ENCODE data around the gene SURF4. TPM values are rescaled to one million over a fixed set of nuclear protein-coding genes. Genes with fewer than 3 reads are reported as not detected.

Gene SURF4
- total RNA-seq, 2 experiments from 2014 or later, result 197 to 198 TPM

DNA sequence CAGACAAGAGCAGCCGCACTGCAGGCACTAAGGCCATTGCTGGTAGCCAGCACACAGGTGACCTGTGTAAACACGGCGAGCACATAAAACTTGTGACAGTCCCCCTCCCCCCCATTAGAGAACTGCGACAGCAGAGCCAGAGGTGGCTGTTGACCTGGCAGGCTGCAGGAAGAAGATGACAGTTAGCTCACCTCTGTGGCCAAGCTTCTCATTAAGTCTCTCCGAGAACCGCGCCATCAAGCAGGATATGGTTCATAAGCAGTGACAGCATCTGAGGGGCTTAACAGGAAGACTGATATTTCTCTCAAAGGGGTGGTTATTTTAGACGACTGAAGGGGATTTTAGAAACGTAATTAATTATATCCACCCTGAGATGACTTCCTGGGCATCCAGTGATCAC is 5.2 kb downstream of the SURF4 start:
- peaks cover 56% of the 10 kb centered on the region for H3K36me3 Mint-ChIP-seq

DNA sequence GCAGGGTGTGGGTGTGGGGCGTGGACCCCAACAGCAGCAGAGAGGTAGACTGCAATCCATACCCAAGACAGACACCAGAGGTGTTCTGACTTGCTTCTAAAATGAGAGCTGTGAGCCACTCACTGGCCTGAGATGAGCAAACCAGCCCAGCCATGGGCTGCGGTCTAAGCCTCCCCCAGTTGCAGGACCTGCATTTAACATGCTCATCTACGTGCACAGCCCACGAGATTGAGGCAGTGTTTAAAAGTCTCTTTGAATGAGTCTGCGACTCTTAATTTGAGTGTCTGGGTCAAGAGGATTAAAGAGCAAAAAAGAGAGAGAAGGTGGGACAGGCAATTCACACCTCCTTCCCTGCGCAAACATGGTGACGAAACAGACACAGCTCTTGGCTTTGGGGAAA is 5.9 kb downstream of the SURF4 start:
- Mint-ChIP-seq H3K27me3 (no peaks in the 10 kb centered on the region), H3K4me3 (peak overlapping the region; percentile 77), H3K4me1 (peaks cover 60% of the 10 kb centered on the region), H3K36me3 (peaks cover 55% of the 10 kb centered on the region), H3K27ac (peak overlapping the region; percentile 95), H3K9me3 (no peaks in the 10 kb centered on the region)
- DNase-seq, result no peak

More for the DNA sequence above, 5.2 kb downstream of the SURF4 start:
- Mint-ChIP-seq H3K27ac (peak overlapping the region; percentile 95), H3K4me1 (peaks cover 60% of the 10 kb centered on the region), H3K4me3 (peak overlapping the region; percentile 77), H3K9me3 (no peaks in the 10 kb centered on the region), H3K27me3 (no peaks in the 10 kb centered on the region)
- DNase-seq, result peak; percentile 49

DNA sequence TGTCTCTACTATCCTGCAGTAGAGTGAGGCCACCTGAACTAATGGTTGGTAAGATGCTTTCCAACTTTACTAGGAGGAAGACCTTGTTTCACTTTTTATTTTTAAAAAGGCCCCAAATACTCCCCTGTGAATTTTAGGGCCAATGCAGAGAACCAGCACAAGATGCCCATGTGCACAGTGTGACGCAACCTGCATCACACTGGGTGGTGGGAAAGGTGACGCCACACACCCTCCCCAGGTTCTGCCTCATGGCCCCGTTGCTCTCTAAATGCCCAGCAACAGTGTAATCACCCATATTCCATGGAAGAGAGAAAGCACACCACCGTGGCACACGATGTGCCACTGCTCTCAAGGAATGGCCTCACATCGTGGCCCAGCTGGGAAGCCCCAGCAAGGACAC is 6.4 kb downstream of the SURF4 start:
- peaks cover 58% of the 10 kb centered on the region for H3K4me1 Mint-ChIP-seq
- H3K36me3 Mint-ChIP-seq, result peaks cover 52% of the 10 kb centered on the region
- no peaks in the 10 kb centered on the region for H3K27me3 Mint-ChIP-seq
- DNase-seq, result no peak
- H3K27ac Mint-ChIP-seq, result peak overlapping the region; percentile 95
- no peaks in the 10 kb centered on the region for H3K9me3 Mint-ChIP-seq
- peak overlapping the region; percentile 32 for H3K4me3 Mint-ChIP-seq

DNA sequence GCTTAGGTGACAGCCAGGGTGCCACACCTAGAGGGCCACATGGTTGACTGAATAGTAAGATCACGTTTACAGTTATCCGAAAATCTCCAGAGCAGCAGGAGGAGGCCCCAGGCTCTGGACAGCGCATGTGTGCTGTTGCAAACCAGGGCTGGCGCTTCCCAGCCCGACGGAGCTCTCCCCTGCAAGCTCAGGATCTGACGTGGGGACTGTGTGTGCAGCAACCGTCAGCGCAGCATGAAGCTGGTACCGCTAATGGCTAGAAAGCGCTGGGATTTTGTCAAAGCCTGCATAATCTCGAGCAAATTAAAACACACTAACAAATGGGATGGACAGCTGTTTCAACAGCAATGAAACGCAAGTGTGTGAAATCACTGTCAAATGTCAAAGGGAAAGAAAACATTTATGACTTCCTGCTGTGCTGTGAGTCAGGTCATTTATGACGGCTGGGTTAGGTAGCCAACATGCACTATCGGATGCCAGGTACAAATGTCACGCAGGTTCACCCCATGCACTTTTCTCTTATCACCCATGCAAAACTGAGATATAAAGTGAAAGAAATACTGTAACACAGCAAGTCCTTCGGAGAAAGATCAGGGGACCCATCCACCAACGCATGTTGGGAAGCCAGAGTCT is 7.5 kb downstream of the SURF4 start:
- DNase-seq, result no peak
- peaks cover 54% of the 10 kb centered on the region for H3K4me1 Mint-ChIP-seq
- no peaks in the 10 kb centered on the region for H3K9me3 Mint-ChIP-seq
- H3K27ac Mint-ChIP-seq, result peak overlapping the region; percentile 95
- H3K4me3 Mint-ChIP-seq, result peak overlapping the region; percentile 60
- H3K27me3 Mint-ChIP-seq, result no peaks in the 10 kb centered on the region
- peaks cover 49% of the 10 kb centered on the region for H3K36me3 Mint-ChIP-seq

DNA sequence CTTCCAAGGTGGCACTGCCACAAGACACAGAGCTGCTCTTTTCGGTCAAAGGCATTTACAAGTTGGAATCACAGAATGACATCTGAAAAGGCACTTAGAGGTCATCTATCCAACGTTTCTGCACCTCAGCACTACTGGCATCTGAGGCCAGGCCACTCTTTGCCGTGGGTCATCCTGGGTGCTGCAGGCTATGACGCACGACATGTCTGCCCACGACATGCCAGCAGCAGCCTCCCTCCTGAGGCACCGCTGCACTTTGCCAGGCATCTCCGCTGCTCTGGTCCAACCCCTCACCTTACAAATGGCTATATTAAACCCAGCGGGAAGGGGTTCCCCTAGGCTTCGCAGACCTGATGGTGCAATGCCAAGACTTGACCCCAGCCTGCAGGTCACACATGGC is 8.1 kb downstream of the SURF4 start:
- Mint-ChIP-seq H3K36me3 (peaks cover 45% of the 10 kb centered on the region), H3K4me3 (no peak overlapping the region), H3K9me3 (no peaks in the 10 kb centered on the region), H3K27me3 (no peaks in the 10 kb centered on the region), H3K27ac (no peak overlapping the region), H3K4me1 (peaks cover 49% of the 10 kb centered on the region)
- no peak for DNase-seq

DNA sequence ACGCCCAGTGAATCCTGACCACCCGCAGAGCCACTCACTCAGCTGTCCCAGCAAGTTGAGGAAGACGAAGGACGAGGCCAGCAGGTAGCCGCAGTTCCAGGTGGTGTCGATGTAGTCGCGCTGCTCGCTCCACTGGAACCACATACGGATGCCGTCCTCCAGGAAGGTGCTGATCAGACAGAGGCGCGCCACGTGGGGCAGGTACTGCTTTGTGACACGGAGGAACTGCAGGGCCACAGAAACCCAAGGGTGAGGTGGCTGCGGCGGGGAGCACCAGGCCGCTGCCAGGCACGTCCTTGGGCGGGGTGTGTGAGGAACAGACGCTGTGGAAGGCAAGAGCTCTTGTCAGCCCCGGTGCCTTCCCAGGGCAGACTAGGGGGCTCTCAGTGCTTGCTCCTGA is 8.6 kb downstream of the SURF4 start:
- H3K4me3 Mint-ChIP-seq, result no peak overlapping the region
- no peak overlapping the region for H3K27ac Mint-ChIP-seq
- DNase-seq, result no peak
- peaks cover 40% of the 10 kb centered on the region for H3K36me3 Mint-ChIP-seq
- no peaks in the 10 kb centered on the region for H3K27me3 Mint-ChIP-seq
- no peaks in the 10 kb centered on the region for H3K9me3 Mint-ChIP-seq
- peaks cover 43% of the 10 kb centered on the region for H3K4me1 Mint-ChIP-seq

DNA sequence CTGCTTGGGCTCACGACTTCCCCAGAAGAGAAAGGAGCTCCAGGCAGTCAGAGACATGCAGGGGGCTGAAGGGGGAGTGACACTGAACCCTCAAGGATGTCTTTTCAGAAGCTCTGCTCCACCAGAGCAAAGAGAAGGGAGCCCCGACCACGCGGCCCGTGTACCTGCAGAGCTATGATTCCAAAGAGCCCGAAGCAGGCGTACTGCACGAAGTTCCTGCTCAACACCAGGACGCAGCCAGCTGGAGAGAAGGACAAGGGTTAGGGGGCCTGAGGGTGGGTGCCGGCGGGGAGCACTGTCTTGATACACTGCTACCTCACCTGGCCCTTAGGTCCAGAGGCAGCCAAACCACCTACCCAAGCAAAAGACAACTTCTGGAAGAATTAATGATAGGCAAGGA is 9.4 kb downstream of the SURF4 start:
- no peak for DNase-seq
- Mint-ChIP-seq H3K4me1 (peaks cover 41% of the 10 kb centered on the region), H3K36me3 (peaks cover 36% of the 10 kb centered on the region), H3K9me3 (no peaks in the 10 kb centered on the region), H3K27me3 (no peaks in the 10 kb centered on the region), H3K27ac (no peak overlapping the region), H3K4me3 (no peak overlapping the region)

DNA sequence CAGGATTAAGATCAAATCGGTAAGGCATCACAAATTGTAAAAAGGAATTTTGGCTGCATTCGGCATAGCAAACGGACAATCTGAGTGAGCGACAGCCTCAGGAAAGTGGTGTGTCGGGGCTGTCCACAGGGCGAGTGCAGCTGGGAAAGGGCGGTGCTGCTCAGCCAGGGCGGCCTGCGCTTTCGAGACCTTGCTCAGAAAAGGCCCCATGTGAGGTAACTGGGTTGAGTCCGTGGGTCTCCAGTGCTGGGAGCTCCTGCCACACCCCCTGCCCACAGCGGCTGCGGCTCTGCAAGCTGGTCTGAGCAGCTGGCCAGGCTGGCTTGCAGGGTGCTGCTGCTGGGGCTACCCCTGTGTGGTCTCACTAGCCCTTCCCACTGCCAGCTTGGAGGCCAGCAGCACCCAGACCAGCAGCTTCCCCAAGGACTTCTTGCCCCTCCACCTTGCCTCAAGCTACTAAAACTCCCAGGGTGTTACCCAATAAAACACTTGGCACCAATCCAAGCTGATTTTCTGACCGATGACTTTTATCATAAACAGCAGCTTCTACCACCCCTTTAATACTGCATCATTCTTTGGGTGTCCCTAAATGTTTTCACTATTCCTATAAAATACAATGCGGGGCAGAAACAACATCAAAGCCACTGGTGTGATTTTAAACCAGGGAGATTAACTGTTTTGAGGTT is 13.4 kb downstream of the SURF4 start:
- DNase-seq, result no peak
- no peaks in the 10 kb centered on the region for H3K9me3 Mint-ChIP-seq
- peaks cover 37% of the 10 kb centered on the region for H3K4me1 Mint-ChIP-seq
- H3K27me3 Mint-ChIP-seq, result no peaks in the 10 kb centered on the region
- H3K4me3 Mint-ChIP-seq, result no peak overlapping the region
- peaks cover 9% of the 10 kb centered on the region for H3K36me3 Mint-ChIP-seq
- no peak overlapping the region for H3K27ac Mint-ChIP-seq

DNA sequence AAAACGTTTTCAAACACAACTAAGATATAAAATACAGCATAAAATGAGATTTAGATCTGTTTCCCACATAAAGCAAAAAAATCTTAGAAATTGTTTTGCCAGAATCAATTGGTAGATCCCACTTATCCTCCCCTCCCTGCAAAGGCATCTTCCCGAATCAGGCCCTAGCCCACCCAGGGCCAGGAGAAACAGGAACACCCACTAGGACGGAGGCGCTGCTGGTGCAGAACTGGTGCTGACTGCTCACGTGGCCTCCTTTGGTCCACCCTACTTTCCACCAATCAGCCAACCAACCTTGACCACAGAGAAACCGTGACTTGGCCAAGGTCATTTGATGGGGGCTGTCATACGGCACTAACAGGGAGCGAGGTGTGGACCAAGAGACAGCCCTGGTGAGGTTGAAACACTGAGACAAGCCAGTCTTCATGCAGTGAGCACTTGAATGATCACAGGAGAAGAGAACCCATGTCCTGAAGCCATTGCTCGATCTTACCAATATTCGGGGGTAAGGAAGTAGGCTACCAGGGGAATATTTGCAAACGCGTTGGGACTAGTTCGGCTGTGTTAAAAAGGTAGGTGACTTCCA is 14.3 kb downstream of the SURF4 start:
- Mint-ChIP-seq H3K27ac (peak overlapping the region; percentile 82), H3K4me1 (peaks cover 38% of the 10 kb centered on the region)

DNA sequence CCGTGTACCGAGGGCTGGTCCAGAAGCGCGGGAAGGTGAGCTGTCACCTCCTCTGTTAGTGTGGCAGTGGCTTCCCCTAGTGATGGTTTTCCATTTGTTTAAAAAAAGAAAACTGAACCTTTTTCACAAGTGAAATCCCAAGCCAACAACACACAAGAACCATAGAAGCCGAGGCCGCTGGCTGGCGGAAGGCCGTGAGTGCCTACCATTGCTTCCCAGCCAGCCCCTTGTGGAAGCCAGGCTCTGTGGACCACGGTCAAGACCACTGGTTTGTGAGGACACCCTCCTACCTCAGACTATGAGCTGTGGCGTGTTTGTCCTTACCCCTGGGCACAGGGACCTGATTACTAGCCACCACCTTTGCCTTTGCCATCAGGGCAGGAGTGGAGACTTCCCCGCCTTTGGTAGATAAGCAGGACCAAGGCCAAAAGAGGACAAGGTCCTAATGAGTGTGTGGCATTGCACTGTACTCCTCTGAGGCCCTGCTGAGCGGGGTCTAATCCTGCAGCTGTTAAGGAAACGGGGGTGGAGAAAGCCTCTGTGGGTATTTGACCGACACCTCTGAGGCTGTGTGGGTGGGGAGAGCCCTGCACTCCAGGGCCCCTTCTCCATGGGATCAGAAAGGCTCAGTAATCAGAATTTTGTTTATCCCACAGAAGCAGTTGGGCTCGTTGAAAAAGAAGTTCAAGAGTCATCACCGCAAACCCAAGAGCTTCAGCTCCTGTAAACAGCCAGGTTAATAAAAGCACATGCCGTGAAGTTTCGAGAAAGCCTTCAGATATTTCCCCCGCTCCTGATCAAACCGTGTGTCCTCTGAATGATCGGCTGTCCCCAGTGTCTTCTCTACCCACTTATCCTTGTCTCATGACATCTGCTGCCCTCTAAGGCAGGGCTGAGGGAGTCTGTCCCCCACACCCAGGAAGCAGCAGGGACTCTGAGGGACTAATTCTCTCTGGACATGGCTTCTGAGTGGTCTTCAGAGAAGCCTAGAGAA is 15.2 kb downstream of the SURF4 start:
- Mint-ChIP-seq H3K4me1 (peaks cover 38% of the 10 kb centered on the region), H3K9me3 (no peaks in the 10 kb centered on the region), H3K27me3 (no peaks in the 10 kb centered on the region), H3K4me3 (peak overlapping the region; percentile 41), H3K27ac (peak overlapping the region; percentile 82), H3K36me3 (peaks cover 9% of the 10 kb centered on the region)
- no peak for DNase-seq

More for the DNA sequence above, 14.3 kb downstream of the SURF4 start:
- Mint-ChIP-seq H3K27me3 (no peaks in the 10 kb centered on the region), H3K36me3 (peaks cover 9% of the 10 kb centered on the region), H3K4me3 (no peak overlapping the region), H3K9me3 (no peaks in the 10 kb centered on the region)
- DNase-seq, result no peak

DNA sequence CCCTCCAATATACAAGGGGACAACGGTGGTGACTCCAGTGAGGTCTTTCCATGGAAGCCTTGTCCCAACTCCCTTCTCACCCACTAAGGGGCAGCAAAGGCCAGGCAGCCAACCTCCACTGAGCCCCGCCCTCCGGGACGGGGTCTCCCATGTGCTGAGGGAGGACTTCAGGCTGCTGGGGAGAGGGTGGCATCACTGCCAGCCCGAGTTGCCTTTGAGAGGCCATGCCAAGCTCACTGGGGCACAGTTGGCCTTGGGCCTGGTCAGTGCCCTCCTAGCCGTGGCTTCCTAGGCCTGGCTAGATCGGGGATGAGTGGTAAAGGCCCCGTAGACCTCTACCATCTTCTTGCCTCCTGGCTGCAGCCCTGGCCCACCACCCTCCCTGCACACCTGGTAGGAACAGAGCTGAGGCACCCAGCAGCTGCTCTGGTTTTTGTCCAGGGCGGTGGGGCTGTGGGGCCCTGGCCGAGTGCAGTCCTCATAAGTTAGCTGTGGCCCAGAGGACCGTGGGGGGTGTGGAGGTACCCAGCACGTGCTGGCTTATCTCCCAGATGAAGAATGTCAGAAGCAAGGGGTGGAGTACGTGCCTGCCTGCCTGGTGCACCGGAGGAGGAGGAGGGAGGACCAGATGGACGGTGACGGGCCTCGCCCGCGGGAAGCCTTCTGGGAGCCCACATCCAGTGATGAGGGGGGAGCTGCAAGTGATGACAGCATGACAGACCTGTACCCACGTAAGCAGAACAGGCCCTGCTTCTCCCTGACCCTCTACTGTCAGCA is 16.3 kb downstream of the SURF4 start:
- Mint-ChIP-seq H3K4me1 (peaks cover 46% of the 10 kb centered on the region), H3K9me3 (no peaks in the 10 kb centered on the region), H3K27ac (peak overlapping the region; percentile 83), H3K4me3 (no peak overlapping the region), H3K27me3 (no peaks in the 10 kb centered on the region), H3K36me3 (peaks cover 7% of the 10 kb centered on the region)
- no peak for DNase-seq

DNA sequence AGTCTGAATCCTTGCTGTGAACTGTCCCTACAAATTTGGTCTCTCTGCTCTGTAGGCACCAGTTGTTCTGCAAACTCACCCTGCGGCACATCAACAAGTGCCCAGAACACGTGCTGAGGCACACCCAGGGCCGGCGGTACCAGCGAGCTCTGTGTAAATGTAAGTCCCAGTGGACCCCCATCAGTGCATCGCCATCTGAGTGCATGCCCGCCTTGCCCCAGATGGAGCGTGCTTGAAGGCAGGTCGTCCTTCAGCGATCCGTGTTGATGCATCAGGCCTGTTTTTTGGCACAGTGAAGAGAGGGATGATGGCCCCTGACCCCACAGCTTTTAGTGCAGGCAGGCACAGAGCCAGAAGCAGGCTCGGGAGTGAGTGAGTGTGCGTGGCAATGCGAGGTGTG is 18.2 kb downstream of the SURF4 start:
- no peak for DNase-seq
- Mint-ChIP-seq H3K4me3 (peak overlapping the region; percentile 87), H3K9me3 (no peaks in the 10 kb centered on the region), H3K4me1 (peaks cover 50% of the 10 kb centered on the region), H3K36me3 (peaks cover 7% of the 10 kb centered on the region), H3K27me3 (no peaks in the 10 kb centered on the region), H3K27ac (peak overlapping the region; percentile 77)

DNA sequence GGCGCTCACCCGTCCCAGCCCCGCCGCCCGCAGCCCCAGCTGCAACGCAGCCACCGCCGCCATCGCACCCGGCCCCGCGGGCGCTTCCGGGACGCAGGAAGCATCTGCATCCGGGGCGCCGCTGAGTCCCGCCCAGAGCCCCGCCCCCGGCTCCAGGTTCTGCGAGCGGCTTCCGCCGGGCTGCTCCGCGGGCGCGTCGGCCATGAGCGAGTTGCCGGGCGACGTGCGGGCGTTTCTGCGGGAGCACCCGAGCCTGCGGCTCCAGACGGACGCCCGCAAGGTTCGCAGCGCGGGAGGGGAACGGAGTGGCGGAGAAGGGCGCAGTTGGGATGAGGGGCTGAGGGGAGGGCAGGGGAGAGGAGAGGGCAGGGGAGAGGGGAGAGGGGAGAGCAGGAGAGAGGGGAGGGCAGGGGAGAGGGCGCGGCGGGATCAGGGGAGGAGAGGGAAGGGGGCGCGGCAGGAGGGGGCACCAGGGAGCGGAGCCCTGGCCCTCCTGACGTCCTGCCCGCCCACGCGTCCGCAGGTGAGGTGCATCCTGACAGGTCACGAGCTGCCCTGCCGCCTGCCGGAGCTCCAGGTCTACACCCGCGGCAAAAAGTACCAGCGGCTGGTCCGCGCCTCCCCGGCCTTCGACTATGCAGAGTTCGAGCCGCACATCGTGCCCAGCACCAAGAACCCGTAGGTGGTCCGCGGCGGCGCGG is 19.3 kb downstream of the SURF4 start, which contains the start of the genes SURF1 and SURF2:
Gene SURF1, minus strand, starts transcription at position 97 of the 701 bp plus-strand sequence. Its CDS starts 34 bp downstream, at position 63.
Gene SURF2, plus strand, starts transcription at position 160 of the 701 bp plus-strand sequence. Its CDS starts 43 bp downstream, at position 203.
- H3K4me3 Mint-ChIP-seq, result peak within 1 kb of the TSS; percentile 87

More for the DNA sequence above, 19.3 kb downstream of the SURF4 start, which contains the start of the genes SURF1 and SURF2:
- Mint-ChIP-seq H3K9me3 (no peaks in the 10 kb centered on the region), H3K4me1 (peaks cover 56% of the 10 kb centered on the region), H3K36me3 (peaks cover 13% of the 10 kb centered on the region), H3K27me3 (no peaks in the 10 kb centered on the region), H3K27ac (peak within 1 kb of the TSS; percentile 86)
- peak; percentile 94 for DNase-seq

All from activated naive CD8-positive, alpha-beta T cell treated with anti-CD3 and anti-CD28 coated beads for 36 hours (primary cell).